ENCODE results near the gene KIAA1217.
A peak's percentile ranks its signal among the peaks of the same experiment; 100 is the strongest.

Gene KIAA1217

DNA sequence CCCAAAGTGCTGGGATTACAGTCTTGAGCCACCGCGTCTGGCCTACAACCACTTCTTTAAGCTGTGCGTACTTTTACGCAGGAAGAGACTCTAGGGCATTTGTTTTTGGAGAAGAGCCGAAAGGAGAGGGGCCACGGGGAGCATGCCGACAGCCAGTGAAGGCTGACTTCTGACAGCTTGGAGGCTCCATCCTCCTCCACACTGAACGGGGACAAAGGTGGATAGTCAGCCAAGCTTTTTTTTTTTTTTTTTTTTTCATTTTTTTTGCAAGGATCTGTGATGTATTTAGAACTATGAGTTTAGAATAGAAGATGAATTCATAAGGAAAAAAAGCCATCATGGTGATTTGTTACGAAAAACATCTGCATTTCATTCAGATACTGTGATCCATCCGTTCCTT lies 293.1 kb downstream of the KIAA1217 start:
- Histone ChIP-seq H3K4me1 (ENCODE audit: control insufficient read depth, insufficient read depth, low read length) (no peaks in the 10 kb centered on the region), H3K9me3 (ENCODE audit: control insufficient read depth, insufficient read depth, low read depth, low read length) (no peaks in the 10 kb centered on the region), H3K36me3 (ENCODE audit: control insufficient read depth in 2 of 2, insufficient read depth in 1 of 2, low read length in 2 of 2) (peaks cover 0 to 9% of the 10 kb centered on the region in 2 experiments; a peak in 1 of 3 replicates), H3K4me3 (ENCODE audit: low read depth, low read length) (no peak overlapping the region), H3K27ac (ENCODE audit: extremely low read depth, low read depth, low read length) (no peak overlapping the region)
- POLR2A ChIA-PET = no interaction called here
- CTCF ChIA-PET = interaction anchor here (0.6 to 1.5 kb wide), 5 partner anchors 17 to 1371 kb away, joined by 3 to 4 read pairs (median 3); no protein-coding TSS in a partner anchor
- no peak for TF ChIP-seq ZNF585B (tag by site-specific recombination; IDR thresholded peaks at IDR 0.05)
- no peak for TF ChIP-seq MEIS1 (CRISPR knock-in tag; IDR thresholded peaks at IDR 0.05; ENCODE audit: borderline replicate concordance)
- TF ChIP-seq ZNF423 (tag by site-specific recombination; IDR thresholded peaks at IDR 0.05) = no peak
- no peak for TF ChIP-seq ZNF561 (tag by site-specific recombination; IDR thresholded peaks at IDR 0.05; ENCODE audit: borderline replicate concordance)

- ChIA-PET CTCF (interaction anchor here (0.5 to 1.5 kb wide), 11 partner anchors 16 to 1345 kb away, joined by 3 to 7 read pairs (median 4); no protein-coding TSS in a partner anchor), POLR2A (no interaction called here)
- Histone ChIP-seq H3K27ac (ENCODE audit: extremely low read depth, low read depth, low read length) (no peak overlapping the region), H3K4me3 (ENCODE audit: low read depth, low read length) (no peak overlapping the region), H3K4me1 (ENCODE audit: control insufficient read depth, insufficient read depth, low read length) (no peaks in the 10 kb centered on the region), H3K9me3 (ENCODE audit: control insufficient read depth, insufficient read depth, low read depth, low read length) (no peaks in the 10 kb centered on the region), H3K36me3 (ENCODE audit: control insufficient read depth in 2 of 2, insufficient read depth in 1 of 2, low read length in 2 of 2) (peaks cover 0 to 9% of the 10 kb centered on the region in 2 experiments; a peak in 1 of 3 replicates)
- no peak for TF ChIP-seq ZNF513 (tag by site-specific recombination; IDR thresholded peaks at IDR 0.05)
- no peak for TF ChIP-seq ZNF529 (tag by site-specific recombination; IDR thresholded peaks at IDR 0.05; ENCODE audit: insufficient replicate concordance)
- no peak for TF ChIP-seq ZNF747 (tag by site-specific recombination; IDR thresholded peaks at IDR 0.05)
- TF ChIP-seq ZNF645 (tag by site-specific recombination; IDR thresholded peaks at IDR 0.05) = no peak
- no peak for TF ChIP-seq ZNF664 (tag by site-specific recombination; IDR thresholded peaks at IDR 0.05)
- TF ChIP-seq ZBTB1 (tag by site-specific recombination; IDR thresholded peaks at IDR 0.05) = no peak
- no peak for TF ChIP-seq SP2 (tag by site-specific recombination; IDR thresholded peaks at IDR 0.05)
- TF ChIP-seq, protein P1, sequence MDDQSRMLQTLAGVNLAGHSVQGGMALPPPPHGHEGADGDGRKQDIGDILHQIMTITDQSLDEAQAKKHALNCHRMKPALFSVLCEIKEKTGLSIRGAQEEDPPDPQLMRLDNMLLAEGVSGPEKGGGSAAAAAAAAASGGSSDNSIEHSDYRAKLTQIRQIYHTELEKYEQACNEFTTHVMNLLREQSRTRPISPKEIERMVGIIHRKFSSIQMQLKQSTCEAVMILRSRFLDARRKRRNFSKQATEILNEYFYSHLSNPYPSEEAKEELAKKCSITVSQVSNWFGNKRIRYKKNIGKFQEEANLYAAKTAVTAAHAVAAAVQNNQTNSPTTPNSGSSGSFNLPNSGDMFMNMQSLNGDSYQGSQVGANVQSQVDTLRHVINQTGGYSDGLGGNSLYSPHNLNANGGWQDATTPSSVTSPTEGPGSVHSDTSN (CRISPR knock-in tag; IDR thresholded peaks at IDR 0.05) = no peak
- TF ChIP-seq, protein P2, sequence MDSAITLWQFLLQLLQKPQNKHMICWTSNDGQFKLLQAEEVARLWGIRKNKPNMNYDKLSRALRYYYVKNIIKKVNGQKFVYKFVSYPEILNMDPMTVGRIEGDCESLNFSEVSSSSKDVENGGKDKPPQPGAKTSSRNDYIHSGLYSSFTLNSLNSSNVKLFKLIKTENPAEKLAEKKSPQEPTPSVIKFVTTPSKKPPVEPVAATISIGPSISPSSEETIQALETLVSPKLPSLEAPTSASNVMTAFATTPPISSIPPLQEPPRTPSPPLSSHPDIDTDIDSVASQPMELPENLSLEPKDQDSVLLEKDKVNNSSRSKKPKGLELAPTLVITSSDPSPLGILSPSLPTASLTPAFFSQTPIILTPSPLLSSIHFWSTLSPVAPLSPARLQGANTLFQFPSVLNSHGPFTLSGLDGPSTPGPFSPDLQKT (IDR thresholded peaks at IDR 0.05; ENCODE audit: borderline replicate concordance, low read depth, low read length) = no peak
These were observed 294.0 kb downstream of the KIAA1217 start for GRCh38 chr10:24502801-24503460.

DNA sequence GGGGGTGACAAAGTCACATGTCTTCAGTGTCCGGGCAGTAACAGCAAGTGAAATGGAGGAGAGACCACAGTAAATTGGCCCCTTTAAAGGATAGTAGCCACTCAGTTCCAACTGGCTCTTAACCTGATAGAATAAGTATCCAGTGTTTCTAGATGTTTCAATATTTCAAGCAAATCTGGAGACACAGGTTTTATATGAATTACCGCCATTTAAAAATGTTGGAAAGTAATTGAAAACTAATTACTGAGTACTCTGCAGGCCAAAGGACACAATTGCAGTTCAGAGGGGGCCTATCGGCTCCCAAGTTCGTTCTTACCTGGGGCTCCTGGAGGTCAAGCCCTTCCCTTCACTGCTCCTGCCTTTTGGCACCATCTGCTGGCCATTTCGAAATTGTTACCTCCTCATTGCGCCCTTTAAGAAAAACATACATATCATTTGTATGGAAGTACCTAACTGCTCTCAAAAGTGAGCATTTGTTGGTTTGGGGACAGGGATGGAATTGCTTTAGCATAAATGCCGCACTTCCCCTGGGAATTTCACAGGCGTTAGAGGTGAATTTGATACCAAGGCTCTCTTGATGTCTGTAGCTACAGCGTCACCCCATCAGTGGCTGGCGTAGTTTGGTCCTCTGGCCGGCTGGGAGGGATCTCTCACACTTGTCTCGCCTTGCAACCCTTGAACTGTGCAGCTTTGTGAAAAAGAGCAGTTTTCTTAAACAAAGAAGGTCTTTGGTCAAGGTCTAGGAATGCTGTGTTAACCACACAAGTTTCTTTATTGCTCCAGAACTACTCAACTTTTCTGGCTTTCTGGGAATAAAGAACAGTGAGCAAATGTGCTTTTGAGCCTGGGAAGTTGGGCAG lies 294.8 kb downstream of the KIAA1217 start:
- CTCF ChIA-PET = interaction anchor here (0.5 to 4.5 kb wide), 29 partner anchors 9 to 1457 kb away, joined by 3 to 36 read pairs (median 3); no protein-coding TSS in a partner anchor
- no peaks in the 10 kb centered on the region for H3K9me3 ChIP-seq (ENCODE audit: control insufficient read depth, insufficient read depth, low read depth, low read length)
- peaks cover 0 to 9% of the 10 kb centered on the region in 2 experiments; a peak in 1 of 3 replicates for H3K36me3 ChIP-seq (ENCODE audit: control insufficient read depth in 2 of 2, insufficient read depth in 1 of 2, low read length in 2 of 2)
- POLR2A ChIA-PET = no interaction called here
- TF ChIP-seq, protein P3, sequence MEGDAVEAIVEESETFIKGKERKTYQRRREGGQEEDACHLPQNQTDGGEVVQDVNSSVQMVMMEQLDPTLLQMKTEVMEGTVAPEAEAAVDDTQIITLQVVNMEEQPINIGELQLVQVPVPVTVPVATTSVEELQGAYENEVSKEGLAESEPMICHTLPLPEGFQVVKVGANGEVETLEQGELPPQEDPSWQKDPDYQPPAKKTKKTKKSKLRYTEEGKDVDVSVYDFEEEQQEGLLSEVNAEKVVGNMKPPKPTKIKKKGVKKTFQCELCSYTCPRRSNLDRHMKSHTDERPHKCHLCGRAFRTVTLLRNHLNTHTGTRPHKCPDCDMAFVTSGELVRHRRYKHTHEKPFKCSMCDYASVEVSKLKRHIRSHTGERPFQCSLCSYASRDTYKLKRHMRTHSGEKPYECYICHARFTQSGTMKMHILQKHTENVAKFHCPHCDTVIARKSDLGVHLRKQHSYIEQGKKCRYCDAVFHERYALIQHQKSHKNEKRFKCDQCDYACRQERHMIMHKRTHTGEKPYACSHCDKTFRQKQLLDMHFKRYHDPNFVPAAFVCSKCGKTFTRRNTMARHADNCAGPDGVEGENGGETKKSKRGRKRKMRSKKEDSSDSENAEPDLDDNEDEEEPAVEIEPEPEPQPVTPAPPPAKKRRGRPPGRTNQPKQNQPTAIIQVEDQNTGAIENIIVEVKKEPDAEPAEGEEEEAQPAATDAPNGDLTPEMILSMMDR (tag by site-specific recombination; IDR thresholded peaks at IDR 0.05) = peak; percentile 53; the same call in 1 of the 2 replicates
- TF ChIP-seq ZNF654 (tag by site-specific recombination; IDR thresholded peaks at IDR 0.05; ENCODE audit: low read depth) (peak; percentile 89), ZNF561 (tag by site-specific recombination; IDR thresholded peaks at IDR 0.05; ENCODE audit: borderline replicate concordance) (0 out of 2 replicates have a peak, but pooled peaks have one; percentile 28), ZNF610 (tag by site-specific recombination; IDR thresholded peaks at IDR 0.05; ENCODE audit: borderline replicate concordance) (no peak)
- H3K27ac ChIP-seq (ENCODE audit: extremely low read depth, low read depth, low read length) = no peak overlapping the region
- no peaks in the 10 kb centered on the region for H3K4me1 ChIP-seq (ENCODE audit: control insufficient read depth, insufficient read depth, low read length)
- no peak overlapping the region for H3K4me3 ChIP-seq (ENCODE audit: low read depth, low read length)
